Measurements from ENCODE around the gene EFNA2. TPM values are rescaled to one million over a fixed set of nuclear protein-coding genes. Genes with fewer than 3 reads are reported as not detected.
A peak's percentile ranks its signal among the peaks of the same experiment; 100 is the strongest.

The EFNA2 gene
- polyA plus RNA-seq, 2 of the 4 experiments (the other 2 are of a cell fraction): 0.16 to 1.3 TPM

DNA sequence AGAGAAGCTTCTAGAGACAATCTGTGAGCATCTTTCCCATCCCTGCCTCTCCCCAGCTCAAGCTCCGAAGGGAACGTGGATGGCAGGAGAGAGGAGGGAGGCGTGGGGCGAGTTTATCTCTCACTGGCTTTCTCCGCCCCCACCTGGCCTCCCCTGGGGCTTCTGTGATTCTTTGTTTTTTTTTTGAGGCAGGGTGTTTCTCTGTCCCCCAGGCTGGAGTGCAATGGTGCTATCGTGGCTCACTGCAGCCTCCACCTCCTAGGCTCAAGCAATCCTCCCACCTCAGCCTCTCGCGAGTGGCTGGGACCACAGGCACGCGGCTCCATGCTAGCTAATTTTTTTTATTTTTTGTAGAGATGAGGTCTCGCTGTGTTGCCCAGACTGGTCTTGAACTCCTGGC is 23.0 kb downstream of the EFNA2 start:
- TF ChIP-seq HDAC2 (IDR thresholded peaks at IDR 0.05) (no peak), FOSB (CRISPR knock-in tag; IDR thresholded peaks at IDR 0.05) (no peak), HEYL (CRISPR knock-in tag; IDR thresholded peaks at IDR 0.05) (no peak), HOXB5 (CRISPR knock-in tag; IDR thresholded peaks at IDR 0.05) (no peak), EHMT2 (IDR thresholded peaks at IDR 0.05; ENCODE audit: low read depth) (no peak), JUN (IDR thresholded peaks at IDR 0.05) (no peak)
- TF ChIP-seq, protein P1, sequence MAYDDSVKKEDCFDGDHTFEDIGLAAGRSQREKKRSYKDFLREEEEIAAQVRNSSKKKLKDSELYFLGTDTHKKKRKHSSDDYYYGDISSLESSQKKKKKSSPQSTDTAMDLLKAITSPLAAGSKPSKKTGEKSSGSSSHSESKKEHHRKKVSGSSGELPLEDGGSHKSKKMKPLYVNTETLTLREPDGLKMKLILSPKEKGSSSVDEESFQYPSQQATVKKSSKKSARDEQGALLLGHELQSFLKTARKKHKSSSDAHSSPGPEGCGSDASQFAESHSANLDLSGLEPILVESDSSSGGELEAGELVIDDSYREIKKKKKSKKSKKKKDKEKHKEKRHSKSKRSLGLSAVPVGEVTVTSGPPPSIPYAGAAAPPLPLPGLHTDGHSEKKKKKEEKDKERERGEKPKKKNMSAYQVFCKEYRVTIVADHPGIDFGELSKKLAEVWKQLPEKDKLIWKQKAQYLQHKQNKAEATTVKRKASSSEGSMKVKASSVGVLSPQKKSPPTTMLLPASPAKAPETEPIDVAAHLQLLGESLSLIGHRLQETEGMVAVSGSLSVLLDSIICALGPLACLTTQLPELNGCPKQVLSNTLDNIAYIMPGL (CRISPR knock-in tag; IDR thresholded peaks at IDR 0.05; ENCODE audit: borderline replicate concordance): no peak
- TF ChIP-seq, protein P2, sequence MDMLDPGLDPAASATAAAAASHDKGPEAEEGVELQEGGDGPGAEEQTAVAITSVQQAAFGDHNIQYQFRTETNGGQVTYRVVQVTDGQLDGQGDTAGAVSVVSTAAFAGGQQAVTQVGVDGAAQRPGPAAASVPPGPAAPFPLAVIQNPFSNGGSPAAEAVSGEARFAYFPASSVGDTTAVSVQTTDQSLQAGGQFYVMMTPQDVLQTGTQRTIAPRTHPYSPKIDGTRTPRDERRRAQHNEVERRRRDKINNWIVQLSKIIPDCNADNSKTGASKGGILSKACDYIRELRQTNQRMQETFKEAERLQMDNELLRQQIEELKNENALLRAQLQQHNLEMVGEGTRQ (IDR thresholded peaks at IDR 0.05): no peak
- Histone ChIP-seq H3K4me3 (no peak overlapping the region), H3K9me3 (no peaks in the 10 kb centered on the region), H3K4me2 (no peak overlapping the region), H3K27ac (no peak overlapping the region), H3K4me1 (peaks cover 16% of the 10 kb centered on the region)
- 62% methylated on average over 11 of the region's 11 CpGs for WGBS (ENCODE audit: missing lambda C conversion rate)
- POLR2A ChIA-PET: no interaction called here
- ATAC-seq: no peak
- DNase-seq (ENCODE audit: low read depth in 1 of 2, low spot score in 1 of 2): no peak
- FAIRE-seq: no peak
- CTCF ChIA-PET: interaction anchor here (0.6 to 1.2 kb wide), 2 partner anchors 12 to 18 kb away, joined by 3 to 5 read pairs; no protein-coding TSS in a partner anchor

DNA sequence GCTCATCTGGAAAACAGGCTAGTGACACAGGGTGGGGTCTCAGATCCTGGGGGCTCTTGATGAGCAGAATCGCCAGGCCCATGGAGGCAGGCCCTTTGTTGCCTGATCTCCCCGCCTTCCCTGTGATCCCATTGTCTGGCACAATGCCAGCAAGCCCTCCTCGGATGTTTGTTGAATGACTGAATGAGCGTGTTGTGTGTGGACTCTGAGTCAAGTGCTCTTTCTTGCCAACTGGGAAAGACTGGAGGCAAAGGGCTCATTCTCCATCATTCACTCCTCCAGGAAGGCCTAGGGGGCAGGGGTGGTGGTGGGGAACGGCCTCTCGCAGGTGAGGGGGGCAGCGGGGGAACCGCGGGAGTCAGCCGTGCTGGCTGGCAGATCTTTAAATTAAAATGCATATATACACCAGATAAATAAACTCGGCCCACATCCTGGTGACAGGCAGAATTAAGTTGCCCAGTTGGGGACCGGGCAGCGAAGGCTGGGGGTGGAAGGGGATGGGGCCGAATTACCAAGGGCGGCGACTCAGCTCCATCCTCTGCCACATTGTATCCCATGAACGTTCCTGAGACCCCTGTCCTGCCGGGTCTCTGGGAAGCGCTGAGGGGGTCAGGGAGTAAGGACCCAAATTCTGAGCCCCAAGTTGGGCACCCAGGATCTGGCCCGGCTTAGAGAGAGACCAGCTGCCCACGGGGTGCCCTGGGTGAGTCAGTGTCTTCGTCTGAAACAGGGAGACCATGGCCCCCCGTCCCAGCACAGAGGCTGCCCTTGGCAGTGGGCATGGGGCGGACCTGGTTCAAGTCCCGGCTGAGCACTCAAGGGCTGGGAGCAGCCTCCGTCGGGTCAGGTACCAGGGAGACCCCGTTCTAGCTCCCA is 24.5 kb downstream of the EFNA2 start:
- no peak for DNase-seq (ENCODE audit: low read depth in 1 of 2, low spot score in 1 of 2)
- ATAC-seq: no peak
- TF ChIP-seq TFCP2L1 (CRISPR knock-in tag; IDR thresholded peaks at IDR 0.05): no peak
- TF ChIP-seq KDM1A (IDR thresholded peaks at IDR 0.05; ENCODE audit: low read depth): peak; percentile 82; the same call in 1 of the 2 replicates
- TF ChIP-seq RARB (CRISPR knock-in tag; IDR thresholded peaks at IDR 0.05): no peak
- peak; percentile 72; the same call in 1 of the 2 replicates for TF ChIP-seq HDAC2 (IDR thresholded peaks at IDR 0.05)
- TF ChIP-seq CHD4 (IDR thresholded peaks at IDR 0.05; ENCODE audit: borderline replicate concordance): peak; percentile 52; the same call in 1 of the 2 replicates
- TF ChIP-seq GATA3 (IDR thresholded peaks at IDR 0.05; ENCODE audit: borderline replicate concordance): no peak
- Histone ChIP-seq H3K27ac (no peak overlapping the region), H3K4me1 (peaks cover 25% of the 10 kb centered on the region), H3K4me2 (no peak overlapping the region), H3K4me3 (no peak overlapping the region), H3K9me3 (no peaks in the 10 kb centered on the region)
- no peak for FAIRE-seq
- WGBS (ENCODE audit: missing lambda C conversion rate): 58% methylated on average over 18 of the region's 28 CpGs
- POLR2A ChIA-PET: no interaction called here
- CTCF ChIA-PET: interaction anchor here (1.9 kb wide), 1 partner anchor 30 kb away, joined by 5 read pairs; no protein-coding TSS in a partner anchor

DNA sequence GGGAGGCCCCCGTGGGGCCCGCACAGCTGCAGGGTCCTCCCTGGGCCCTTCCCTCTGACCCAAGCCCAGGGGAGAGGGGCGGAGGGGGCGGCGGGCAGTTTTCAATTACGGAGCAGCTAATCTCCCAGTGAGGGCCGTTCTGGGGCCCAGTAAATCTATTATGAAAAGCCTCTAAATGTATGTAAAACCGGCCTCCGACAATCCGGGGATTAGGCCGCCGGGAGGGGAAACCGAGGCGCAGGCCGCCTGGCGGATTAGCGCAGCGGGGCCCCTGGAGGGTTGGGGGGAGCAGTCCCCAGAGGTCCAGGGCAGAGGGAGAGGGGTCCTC is 25.1 kb downstream of the EFNA2 start:
- no peaks in the 10 kb centered on the region for H3K9me3 ChIP-seq
- H3K4me2 ChIP-seq: no peak overlapping the region
- WGBS (ENCODE audit: missing lambda C conversion rate): 93% methylated on average over 12 of the region's 18 CpGs
- peaks cover 25% of the 10 kb centered on the region for H3K4me1 ChIP-seq
- no peak overlapping the region for H3K4me3 ChIP-seq
- no peak for DNase-seq (ENCODE audit: low read depth in 1 of 2, low spot score in 1 of 2)
- ATAC-seq: no peak
- H3K27ac ChIP-seq: no peak overlapping the region
- FAIRE-seq: no peak
- ChIA-PET CTCF (interaction anchor here (1.9 kb wide), 1 partner anchor 31 kb away, joined by 5 read pairs; no protein-coding TSS in a partner anchor), POLR2A (interaction anchor here (1.5 kb wide), 1 partner anchor 42 kb away, joined by 3 read pairs; no protein-coding TSS in a partner anchor)
- TF ChIP-seq CEBPB (IDR thresholded peaks at IDR 0.05) (no peak), TFCP2L1 (CRISPR knock-in tag; IDR thresholded peaks at IDR 0.05) (no peak), GATA3 (IDR thresholded peaks at IDR 0.05; ENCODE audit: borderline replicate concordance) (no peak), RCOR1 (IDR thresholded peaks at IDR 0.05; ENCODE audit: low read depth, low read length) (no peak), HOXB5 (CRISPR knock-in tag; IDR thresholded peaks at IDR 0.05) (no peak), RNF2 (IDR thresholded peaks at IDR 0.05; ENCODE audit: borderline replicate concordance, low read depth) (no peak), EHMT2 (IDR thresholded peaks at IDR 0.05; ENCODE audit: low read depth) (no peak), RARB (CRISPR knock-in tag; IDR thresholded peaks at IDR 0.05) (no peak), NFE2L2 (conservative IDR thresholded peaks at IDR 0.05; ENCODE audit: low read length) (no peak)
- TF ChIP-seq, protein P3, sequence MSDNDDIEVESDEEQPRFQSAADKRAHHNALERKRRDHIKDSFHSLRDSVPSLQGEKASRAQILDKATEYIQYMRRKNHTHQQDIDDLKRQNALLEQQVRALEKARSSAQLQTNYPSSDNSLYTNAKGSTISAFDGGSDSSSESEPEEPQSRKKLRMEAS (IDR thresholded peaks at IDR 0.05): no peak
- TF ChIP-seq, protein P4, sequence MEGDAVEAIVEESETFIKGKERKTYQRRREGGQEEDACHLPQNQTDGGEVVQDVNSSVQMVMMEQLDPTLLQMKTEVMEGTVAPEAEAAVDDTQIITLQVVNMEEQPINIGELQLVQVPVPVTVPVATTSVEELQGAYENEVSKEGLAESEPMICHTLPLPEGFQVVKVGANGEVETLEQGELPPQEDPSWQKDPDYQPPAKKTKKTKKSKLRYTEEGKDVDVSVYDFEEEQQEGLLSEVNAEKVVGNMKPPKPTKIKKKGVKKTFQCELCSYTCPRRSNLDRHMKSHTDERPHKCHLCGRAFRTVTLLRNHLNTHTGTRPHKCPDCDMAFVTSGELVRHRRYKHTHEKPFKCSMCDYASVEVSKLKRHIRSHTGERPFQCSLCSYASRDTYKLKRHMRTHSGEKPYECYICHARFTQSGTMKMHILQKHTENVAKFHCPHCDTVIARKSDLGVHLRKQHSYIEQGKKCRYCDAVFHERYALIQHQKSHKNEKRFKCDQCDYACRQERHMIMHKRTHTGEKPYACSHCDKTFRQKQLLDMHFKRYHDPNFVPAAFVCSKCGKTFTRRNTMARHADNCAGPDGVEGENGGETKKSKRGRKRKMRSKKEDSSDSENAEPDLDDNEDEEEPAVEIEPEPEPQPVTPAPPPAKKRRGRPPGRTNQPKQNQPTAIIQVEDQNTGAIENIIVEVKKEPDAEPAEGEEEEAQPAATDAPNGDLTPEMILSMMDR (IDR thresholded peaks at IDR 0.05): no peak
- TF ChIP-seq, protein P5, sequence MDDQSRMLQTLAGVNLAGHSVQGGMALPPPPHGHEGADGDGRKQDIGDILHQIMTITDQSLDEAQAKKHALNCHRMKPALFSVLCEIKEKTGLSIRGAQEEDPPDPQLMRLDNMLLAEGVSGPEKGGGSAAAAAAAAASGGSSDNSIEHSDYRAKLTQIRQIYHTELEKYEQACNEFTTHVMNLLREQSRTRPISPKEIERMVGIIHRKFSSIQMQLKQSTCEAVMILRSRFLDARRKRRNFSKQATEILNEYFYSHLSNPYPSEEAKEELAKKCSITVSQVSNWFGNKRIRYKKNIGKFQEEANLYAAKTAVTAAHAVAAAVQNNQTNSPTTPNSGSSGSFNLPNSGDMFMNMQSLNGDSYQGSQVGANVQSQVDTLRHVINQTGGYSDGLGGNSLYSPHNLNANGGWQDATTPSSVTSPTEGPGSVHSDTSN (IDR thresholded peaks at IDR 0.05): no peak
- TF ChIP-seq, protein P6, sequence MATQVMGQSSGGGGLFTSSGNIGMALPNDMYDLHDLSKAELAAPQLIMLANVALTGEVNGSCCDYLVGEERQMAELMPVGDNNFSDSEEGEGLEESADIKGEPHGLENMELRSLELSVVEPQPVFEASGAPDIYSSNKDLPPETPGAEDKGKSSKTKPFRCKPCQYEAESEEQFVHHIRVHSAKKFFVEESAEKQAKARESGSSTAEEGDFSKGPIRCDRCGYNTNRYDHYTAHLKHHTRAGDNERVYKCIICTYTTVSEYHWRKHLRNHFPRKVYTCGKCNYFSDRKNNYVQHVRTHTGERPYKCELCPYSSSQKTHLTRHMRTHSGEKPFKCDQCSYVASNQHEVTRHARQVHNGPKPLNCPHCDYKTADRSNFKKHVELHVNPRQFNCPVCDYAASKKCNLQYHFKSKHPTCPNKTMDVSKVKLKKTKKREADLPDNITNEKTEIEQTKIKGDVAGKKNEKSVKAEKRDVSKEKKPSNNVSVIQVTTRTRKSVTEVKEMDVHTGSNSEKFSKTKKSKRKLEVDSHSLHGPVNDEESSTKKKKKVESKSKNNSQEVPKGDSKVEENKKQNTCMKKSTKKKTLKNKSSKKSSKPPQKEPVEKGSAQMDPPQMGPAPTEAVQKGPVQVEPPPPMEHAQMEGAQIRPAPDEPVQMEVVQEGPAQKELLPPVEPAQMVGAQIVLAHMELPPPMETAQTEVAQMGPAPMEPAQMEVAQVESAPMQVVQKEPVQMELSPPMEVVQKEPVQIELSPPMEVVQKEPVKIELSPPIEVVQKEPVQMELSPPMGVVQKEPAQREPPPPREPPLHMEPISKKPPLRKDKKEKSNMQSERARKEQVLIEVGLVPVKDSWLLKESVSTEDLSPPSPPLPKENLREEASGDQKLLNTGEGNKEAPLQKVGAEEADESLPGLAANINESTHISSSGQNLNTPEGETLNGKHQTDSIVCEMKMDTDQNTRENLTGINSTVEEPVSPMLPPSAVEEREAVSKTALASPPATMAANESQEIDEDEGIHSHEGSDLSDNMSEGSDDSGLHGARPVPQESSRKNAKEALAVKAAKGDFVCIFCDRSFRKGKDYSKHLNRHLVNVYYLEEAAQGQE (IDR thresholded peaks at IDR 0.05): no peak

All from A549 (cell line).